HT1080 (cell line): ENCODE results near the gene C1QTNF6. TPM values are rescaled to one million over a fixed set of nuclear protein-coding genes. Genes with fewer than 3 reads are reported as not detected.

Experiments
- DNase-seq: peaks from one replicate; pipeline ENCODE4 v3.0.0-alpha.2; 2015; ENCODE audit warnings: low read depth
- total RNA-seq: library from RNA; depleted of rRNA; stranded (reverse); fragments of >200 nt; shearing (Covaris generic); gene quantifications from 2 replicates; pipeline ENCODE4 v1.2.3, GENCODE V29; 2014

Gene C1QTNF6
- total RNA-seq, 1 experiment from 2014 or later, result 10.3 TPM

DNA sequence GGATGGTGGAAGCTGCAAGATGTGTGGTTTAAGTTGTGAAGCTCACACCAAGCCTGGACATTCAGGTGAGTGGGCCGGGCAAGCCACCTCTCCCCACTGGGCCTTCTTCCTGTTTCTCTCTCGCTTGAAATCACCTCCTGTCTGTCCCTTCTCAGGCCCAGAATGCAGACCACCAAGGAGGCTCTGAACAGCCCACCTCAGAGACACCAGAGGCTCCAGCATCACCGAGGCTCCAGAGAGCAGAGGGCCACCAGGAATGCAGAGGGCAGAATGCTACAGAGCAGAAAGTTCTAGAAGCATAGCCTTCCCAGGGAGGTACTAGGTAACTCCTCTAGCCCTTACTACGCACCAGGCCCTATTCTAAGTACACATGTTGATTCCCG, 23.6 kb downstream of the C1QTNF6 start:
- no peak for DNase-seq

DNA sequence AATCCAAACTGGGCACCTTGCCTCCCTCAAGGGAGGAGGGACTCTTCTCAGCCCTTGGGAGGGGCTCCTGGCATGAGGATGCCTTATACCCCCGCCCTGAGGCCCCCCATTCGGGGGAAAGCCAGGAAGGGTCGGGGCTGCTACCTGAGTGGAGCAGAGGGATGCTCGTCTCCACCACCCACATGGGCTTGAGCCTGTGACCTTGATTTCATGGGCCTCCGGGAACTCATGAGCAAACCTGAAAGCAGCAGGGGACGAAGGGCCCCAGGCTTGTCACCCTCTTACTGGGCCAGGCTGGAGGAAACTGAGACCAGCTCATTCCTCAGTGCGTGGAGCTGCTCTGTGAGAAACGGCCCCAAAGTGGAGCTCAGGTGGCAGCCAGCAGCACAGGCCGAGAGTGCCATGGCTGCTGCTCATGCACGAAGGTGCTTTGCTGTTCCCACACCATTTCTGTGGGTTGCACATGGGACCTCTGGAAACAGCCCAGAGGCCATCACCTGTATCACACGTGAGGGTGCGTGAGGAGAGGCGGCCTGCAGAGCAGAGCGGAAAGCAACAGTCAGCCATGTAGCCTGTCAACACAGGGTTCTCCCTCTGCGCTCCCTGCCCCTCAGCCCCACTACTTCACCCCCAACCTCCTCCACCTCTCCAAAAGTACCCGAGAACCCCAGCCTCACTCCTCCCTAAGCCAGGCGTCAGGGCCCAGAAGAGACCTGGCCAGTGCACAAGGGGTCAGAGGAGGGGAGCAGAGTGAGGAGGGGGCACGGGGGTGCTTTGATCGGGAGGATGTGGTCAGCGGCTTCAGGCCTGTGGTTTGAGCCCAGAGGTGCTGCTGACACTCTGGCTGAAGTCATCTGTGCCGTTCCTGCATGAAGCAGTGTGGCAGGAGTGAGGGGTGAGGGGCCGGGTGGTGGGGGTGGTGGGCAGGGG, 24.2 kb downstream of the C1QTNF6 start:
- peak; percentile 15 for DNase-seq

DNA sequence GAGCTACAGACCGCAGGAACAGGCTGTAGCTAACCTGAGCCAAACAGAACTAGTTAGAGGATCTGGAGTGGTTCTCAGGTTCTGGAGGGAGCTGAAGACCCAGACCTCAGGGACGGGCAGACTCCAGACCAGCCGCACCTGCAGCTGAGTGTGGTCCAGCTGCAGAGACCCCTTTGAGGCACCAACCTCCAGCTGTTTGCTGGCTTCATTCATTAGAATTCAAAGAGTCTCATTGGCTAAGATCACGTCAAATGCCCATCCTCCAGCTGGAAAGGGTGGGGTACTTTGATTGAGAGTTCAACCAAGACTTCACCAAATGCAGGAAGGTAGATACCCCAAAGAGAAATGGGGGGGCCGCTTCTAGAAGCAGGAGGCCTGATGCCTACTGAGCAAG, 25.0 kb downstream of the C1QTNF6 start:
- no peak for DNase-seq

DNA sequence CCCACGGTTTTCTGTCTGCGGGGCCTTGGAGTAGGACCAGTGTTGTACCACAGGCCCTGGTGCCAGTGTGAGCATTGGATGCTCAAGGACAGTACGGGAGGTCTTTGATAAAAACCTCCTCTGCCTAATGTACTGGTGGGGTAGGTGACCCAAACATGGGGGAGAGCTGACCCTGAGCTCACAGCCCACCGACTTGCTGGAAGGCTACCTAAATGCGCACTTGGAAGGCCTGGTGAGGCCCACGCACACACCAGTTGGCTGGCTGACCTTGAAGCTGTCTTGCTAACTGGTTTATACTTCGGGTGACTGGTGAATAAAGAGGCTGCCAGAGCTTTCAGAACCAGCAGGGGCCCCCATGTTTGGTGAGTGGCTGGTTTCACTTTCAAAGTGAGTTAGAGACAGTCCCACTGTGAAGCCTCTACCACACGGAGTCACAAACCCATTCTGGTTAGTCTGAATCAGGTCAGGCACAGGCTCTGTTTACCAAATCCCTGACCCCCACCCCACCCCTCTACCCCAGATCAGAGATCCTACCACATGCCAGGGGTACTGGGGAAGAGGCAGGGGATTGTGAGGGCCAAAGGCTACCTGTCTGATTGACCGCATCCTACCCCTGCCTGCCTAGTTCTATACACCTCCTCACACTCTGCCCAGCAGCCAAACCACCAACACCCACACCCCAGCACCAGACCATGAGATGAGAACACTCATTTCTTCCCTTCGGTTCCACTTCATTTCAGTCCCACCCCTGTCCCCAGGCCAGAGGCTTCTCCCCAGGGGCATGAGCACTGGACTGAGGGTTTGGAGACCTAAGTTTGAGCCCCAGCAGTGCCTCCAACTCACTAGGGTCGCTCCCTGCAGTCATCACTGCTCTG, 25.6 kb downstream of the C1QTNF6 start:
- no peak for DNase-seq

DNA sequence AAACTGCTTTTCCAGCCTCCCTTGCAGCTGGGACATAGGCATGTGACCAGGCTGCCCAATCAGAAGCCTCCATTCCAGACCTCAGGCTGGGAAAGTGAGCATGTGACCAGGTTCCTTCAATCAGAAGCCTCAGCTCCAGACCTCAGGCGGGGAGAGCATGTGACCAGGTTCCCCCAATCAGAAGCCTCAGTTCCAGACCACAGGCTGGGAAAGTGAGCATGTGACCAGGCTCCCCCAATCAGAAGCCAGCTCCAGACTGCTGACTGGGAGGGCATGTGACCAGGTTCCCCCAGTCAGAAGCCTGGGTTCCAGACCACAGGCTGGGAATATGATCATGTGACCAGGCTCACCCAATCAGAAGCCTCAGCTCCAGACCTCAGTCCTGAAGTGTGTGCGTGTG, 26.6 kb downstream of the C1QTNF6 start:
- DNase-seq, result peak; percentile 75

DNA sequence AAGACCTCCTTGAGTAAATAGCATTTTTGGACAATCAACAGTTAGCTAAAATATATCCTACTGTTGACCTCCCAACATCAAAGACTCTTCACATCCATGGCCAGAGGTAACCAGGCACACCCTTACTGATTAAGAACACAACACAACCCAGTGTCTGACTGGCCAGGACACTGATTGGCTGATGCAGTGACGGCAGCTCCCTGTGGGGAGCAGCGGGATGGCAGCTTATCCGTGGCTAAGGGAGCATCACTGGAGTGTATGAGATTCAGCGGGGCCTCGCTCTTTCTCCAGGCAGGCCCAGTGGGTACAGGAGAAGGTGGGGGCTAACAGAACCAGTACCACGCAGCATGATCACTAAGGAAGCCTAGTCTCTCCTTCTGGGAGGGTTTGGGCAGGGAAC, 28.0 kb downstream of the C1QTNF6 start:
- no peak for DNase-seq

DNA sequence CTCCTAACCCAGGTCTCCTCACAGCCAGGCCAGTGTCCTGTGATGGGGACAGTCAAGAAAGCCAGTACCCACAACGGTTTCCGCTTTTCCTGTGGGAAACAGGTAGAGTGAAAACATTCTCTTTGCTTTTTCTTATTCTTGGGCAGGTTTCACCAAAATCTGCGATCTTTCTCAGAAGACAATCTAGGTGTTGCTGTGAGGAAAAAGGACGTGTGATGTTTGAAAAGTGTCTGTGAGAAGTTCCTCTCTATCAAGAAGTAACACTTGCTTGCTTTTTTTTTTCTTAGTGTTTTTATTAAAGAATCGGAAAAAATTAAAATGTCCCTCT, 29.1 kb downstream of the C1QTNF6 start:
- no peak for DNase-seq

DNA sequence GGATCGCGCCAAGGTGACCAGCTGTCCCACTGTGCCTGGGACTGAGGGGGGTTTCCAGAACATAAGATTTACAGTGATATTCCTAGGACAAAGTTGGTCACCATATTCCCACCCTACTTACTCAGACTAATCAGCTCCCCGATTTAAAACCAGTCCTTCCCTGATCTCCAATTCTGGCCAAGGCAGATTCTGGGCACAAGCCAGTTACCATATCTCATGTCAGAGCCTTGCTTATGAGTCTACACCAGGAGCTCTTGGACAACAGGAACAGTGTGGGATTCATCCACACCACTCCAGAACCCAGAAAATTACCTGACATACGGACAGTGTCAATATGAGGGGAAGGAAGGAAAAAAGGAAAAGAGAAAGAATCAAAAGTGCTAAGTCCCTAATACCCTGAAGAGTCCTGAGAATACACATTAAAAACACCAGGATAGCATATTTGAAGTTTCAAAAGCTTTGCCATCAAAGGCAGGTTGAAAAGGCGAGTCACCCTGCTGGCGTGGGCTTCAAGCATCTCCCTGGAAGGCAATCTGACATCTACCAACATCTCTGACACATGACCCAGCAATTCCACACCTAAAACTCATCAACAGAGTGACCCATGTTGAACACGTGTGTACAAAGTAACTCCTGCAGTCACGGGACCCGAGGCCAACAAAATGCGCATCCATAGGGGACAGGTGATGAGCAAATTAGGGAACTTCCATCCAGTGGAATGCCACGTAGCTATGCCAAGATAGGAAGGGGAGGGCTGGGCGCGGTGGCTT, 30.3 kb downstream of the C1QTNF6 start:
- DNase-seq, result peak; percentile 64

DNA sequence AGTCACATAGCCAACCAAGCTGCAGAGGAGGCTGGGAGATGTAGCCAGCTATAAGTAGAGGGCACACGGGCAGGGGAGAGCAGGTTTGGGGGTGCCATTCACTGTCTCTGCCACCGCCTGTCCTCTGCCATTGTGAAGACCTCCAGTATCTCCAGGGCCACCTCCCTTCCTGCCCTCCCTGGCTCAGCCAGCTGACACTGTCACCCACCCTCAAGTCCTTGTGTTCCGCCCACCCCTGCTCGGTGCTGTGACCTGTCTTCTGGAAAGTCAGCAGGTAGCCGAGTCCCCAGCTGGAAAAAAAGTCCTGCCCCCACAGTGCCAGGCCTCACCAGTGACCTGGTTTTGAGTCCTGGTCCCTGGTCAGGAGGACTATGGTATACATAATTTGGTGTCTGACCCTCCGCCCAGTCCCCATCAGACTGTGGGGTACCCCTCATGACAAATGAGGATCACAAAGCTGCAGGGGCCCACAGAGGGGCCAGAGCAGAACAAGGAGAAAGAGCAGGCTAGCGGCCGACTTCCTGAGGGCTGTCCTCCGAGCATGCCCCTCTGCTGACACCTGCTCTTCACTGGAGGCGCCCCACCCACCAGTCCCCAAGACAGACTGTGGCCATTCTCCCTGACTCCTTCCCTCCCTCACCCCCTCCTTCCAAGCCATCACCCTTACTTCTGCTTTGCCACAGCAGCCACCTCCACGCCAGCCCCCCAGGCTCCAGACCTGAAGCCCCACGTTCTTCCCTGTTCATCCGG, 31.2 kb downstream of the C1QTNF6 start:
- no peak for DNase-seq

DNA sequence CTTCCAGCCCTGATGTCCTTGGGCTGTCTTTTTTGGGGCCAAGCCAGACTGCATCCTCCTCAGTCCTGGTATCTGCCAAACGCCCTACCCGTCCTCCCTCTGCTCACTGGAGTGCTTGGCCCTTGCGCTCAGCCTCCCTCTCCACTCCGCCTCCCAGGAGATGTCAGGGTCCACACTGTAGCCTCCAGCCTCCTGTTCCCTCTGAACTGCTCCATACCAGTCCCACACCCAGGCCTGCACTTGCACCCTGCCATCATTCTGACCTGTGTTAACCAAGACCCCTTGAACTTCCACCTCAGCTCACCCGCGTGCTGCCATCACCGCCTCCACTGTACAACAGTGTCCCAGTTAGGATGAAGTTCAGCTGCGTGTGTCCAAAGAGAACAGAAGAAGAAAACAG, 32.1 kb downstream of the C1QTNF6 start:
- DNase-seq, result no peak

DNA sequence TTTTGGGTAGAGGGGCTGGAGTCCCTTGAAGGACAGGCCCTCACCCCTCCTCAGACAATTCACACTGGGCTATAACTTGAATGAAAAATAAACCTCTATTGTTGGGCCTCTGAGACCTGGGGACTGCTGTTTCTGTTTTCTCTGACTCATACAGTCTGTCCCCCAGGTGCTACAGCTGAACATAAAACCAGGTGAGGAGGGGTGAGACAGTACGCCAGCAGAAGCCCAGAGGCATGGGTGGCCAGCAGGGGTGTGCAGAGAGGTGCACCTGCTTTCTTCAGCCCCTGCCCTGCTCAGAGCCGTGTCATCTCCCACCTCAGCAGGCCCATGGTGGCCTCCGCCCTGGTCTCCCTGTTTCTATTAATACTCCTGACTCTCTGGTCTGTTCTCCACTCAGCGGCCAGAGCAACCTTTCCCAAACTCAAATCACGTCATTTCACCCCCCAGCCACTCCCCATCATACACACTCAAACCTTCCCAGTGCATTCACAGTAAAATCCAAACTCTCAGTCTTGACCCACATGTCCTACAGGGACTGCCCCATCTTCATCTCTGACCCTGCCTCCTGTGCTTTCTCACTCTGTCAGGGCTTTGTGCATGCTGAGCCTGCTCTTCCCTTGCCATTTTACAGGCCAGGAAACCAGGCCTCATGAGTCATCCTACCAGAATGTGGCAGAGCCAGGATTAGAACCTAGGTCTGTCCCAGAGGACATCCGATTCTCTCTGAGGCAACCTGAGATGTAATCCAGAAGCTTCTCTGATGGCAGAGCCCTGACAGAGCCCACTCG, 32.9 kb downstream of the C1QTNF6 start:
- peak; percentile 63 for DNase-seq

DNA sequence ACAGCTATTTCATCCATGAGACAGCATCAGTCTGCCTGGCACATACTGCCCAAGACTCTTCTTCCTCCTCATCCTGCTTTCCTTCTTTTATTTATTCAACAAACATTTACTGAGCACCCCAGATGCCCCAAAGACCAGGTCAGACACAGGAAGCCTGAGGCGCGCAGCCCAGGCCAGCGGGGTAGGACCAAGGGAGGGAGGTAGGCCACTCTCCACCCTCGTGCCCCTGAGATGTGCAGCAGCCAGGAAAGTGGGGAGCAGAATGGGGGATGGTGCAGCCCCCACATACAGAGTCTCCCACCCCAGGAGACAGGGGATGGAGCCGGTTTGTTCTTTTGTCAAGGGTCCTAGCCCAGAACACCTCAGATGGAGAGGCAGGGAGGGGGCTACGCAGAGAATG, 34.1 kb downstream of the C1QTNF6 start:
- DNase-seq, result no peak

DNA sequence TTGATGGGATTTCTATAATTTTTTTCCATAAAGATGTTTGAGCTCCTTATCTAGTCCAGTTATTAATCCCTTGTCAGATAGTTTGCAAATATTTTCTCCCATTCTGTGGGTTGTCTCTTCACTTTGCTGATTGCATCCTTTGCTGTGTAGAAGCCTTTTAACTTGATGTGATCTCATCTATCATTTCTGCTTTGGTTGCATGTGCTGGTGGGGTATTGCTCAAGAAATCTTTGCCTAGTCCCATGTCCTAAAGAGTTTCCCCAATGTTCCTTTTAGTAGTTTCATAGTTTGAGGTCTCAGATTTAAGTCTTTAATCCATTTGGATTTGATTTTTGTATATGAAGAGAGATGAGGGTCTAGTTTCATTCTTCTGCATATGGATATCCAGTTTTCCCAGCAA, 36.6 kb downstream of the C1QTNF6 start:
- no peak for DNase-seq

DNA sequence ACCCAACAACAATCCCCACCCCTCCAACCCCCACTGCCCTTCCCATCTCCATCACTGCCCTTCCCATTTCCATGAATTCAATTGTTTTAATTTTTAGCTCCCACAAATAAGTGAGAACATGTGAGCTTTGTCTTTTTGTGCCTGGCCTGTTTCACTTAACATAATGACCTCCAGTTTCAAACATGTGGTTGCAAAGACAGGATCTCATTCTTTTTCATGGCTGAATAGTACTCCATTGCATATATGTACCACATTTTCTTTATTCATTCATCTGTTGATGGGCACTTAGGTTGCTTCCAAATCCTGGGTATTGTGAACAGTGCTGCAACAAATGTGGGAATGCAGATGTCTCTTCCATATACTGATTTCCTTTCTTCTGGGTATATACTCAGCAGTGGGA, 37.3 kb downstream of the C1QTNF6 start:
- no peak for DNase-seq

DNA sequence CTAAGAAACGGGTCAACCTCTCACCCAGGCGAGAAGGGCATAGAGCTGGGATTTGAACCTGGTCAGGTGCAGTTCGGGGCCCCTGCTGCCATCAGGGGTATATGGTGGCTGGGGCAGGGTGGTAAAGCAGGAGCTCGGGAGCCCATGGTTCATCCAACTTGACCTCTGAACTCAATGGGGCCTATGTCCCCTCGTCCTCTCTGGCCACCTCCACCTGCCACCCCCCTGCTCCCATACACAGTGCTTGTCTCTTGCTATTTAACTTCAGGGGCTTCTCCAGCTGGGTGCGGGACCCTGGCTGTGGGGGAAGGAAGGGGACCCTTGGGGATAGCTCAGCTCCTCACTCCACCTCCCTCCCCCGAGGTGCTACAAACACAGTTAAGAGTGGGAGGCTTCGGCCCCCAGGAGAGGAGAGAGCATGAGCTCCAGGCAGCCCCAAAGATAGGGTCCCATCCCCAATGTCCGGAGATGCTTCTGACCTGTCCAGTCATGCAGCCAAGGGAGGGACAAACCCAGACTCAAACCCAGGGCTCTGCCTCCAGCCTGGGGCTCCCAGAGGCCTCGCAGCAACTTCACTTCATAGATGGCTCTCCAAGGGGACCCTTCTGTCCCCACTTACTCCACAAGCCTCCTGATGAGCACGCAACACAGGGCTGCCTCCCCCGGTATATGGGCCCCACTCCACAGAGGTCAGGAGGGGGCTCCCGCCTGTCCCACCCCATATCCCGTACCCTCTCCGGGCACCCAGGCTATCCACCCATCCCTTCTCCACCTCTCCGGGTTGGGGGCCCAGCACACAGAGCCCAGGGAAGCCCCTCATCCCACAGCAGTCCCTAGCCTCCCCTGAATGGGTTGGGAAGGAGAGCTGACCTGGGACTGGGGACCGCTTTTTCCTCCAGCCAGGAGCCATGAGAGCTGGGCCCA, 39.0 kb downstream of the C1QTNF6 start:
- DNase-seq, result no peak

DNA sequence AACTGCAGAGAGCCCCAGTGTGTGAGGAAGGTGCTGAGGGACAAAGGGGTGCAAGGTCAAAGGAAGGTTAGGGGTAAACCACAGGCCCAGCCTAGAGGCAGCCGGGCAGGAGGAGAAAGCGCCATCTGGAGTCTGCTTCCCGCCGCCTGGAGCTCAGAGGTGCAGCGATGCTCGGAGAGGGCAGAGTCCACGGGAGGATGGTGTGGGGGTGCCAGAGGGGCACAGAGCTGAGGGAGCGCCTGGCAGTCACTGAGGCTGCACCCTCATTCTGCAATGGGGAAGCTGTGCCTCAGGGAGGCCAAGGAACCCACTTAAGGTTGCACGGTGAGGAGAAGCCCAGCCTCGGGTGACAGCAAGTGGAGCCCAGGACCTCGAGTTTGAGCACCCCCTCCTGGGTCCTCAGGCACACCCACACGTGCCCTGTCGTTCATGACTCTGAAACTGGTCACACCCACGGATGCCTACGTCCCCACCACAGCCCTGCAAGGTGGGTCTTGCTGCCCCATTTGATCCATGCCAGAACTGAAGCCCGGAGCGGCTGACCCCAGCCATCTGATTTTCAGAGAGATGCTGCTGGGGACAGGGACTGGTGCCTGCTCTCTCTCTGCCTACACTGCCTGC, 39.9 kb downstream of the C1QTNF6 start:
- no peak for DNase-seq

DNA sequence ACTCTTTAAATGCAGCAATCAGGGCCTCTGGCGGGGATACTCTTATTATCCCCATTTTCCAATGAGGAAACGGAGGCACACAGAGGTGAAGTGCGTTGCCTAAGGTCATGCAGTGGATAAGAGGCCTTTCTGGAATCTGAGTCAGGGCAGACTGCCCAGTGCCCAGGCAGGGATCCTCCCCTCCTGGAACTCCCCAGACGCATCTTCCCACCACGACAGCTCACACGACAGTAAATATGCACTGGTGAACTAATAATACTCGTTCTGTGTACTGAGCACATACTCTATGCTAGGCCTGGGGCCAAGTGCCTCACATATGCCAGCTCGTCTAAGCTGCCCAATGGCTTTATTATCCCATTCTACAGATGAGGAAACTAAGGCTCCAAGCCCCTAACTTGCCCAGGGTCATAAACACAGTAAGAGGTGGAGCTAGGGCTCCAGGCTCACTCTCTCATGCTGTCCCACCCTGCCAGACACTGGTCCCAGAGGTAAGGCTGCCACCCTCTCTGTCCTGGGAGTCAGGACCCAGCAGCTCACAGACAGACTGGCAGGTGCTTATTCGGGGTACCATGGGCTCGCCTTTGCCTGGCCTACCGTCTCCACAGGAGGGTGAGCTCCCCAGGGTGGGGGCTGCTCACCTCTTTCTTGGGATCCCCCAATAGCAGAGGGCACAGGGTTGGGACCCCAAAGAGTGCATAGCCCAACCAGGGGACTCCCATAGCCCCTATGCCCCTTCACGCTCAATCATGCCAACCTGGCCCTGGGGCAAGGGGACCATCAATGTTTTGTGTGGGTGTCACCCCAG, 40.7 kb downstream of the C1QTNF6 start:
- no peak for DNase-seq
